NT2/D1 (cell line): ENCODE results near the gene LTF.

Experiments
- YY1 ChIP-seq: IDR thresholded peaks from 2 replicates; pipeline ENCODE4 v1.6.1; 2011; ENCODE audit not compliant: insufficient read length, insufficient read depth
- ZNF274 ChIP-seq: IDR thresholded peaks from 2 replicates; pipeline ENCODE4 v1.6.1; 2011; ENCODE audit warnings: mild to moderate bottlenecking, low read depth, low read length

GRCh38 chr3:46406443-46406787 is 58.3 kb downstream of the LTF start:
- no peak for TF ChIP-seq YY1
- TF ChIP-seq ZNF274: no peak
